Measurements from ENCODE around the gene SPATA6.
"Not testable (repeated sequence)": the region's sequence is repeated elsewhere in the genome, so short reads cannot be mapped to it uniquely, and the experiment has no call there.

SPATA6 gene

GRCh38 chr1:48285525-48285924 is 186.5 kb downstream of the SPATA6 start:
- no peak overlapping the region for H3K4me3 ChIP-seq (ENCODE audit: control insufficient read depth, low read depth, low read length)
- no peak for DNase-seq (ENCODE audit: low read depth)
- TF ChIP-seq CTCF (conservative IDR thresholded peaks at IDR 0.05; ENCODE audit: control insufficient read depth, insufficient read depth, low read depth, low read length), result no peak

GRCh38 chr1:48284696-48285420 is 187.1 kb downstream of the SPATA6 start:
- not testable (repeated sequence) for DNase-seq (ENCODE audit: low read depth)

GRCh38 chr1:48282329-48282728 is 189.7 kb downstream of the SPATA6 start:
- not testable (repeated sequence) for H3K4me3 ChIP-seq (ENCODE audit: control insufficient read depth, low read depth, low read length); DNase-seq (ENCODE audit: low read depth)

More at GRCh38 chr1:48284696-48285420, 187.1 kb downstream of the SPATA6 start:
- not testable (repeated sequence) for H3K4me3 ChIP-seq (ENCODE audit: control insufficient read depth, low read depth, low read length)

GRCh38 chr1:48277437-48277836 is 194.6 kb downstream of the SPATA6 start:
- not testable (repeated sequence) for H3K4me3 ChIP-seq (ENCODE audit: control insufficient read depth, low read depth, low read length); DNase-seq (ENCODE audit: low read depth)

- DNase-seq (ENCODE audit: low read depth), result no peak
- TF ChIP-seq CTCF (conservative IDR thresholded peaks at IDR 0.05; ENCODE audit: control insufficient read depth, insufficient read depth, low read depth, low read length), result no peak
- H3K4me3 ChIP-seq (ENCODE audit: control insufficient read depth, low read depth, low read length), result no peak overlapping the region
Observed at GRCh38 chr1:48266576-48266975, 205.4 kb downstream of the SPATA6 start.

GRCh38 chr1:48263041-48263440 is 209.0 kb downstream of the SPATA6 start:
- no peak for DNase-seq (ENCODE audit: low read depth)
- H3K4me3 ChIP-seq (ENCODE audit: control insufficient read depth, low read depth, low read length), result no peak overlapping the region
- no peak for TF ChIP-seq CTCF (conservative IDR thresholded peaks at IDR 0.05; ENCODE audit: control insufficient read depth, insufficient read depth, low read depth, low read length)

GRCh38 chr1:48261881-48262400 is 210.1 kb downstream of the SPATA6 start:
- H3K4me3 ChIP-seq (ENCODE audit: control insufficient read depth, low read depth, low read length), result no peak overlapping the region
- no peak for TF ChIP-seq CTCF (conservative IDR thresholded peaks at IDR 0.05; ENCODE audit: control insufficient read depth, insufficient read depth, low read depth, low read length)
- DNase-seq (ENCODE audit: low read depth), result no peak

GRCh38 chr1:48258106-48258505 is 213.9 kb downstream of the SPATA6 start:
- DNase-seq (ENCODE audit: low read depth), result no peak
- TF ChIP-seq CTCF (conservative IDR thresholded peaks at IDR 0.05; ENCODE audit: control insufficient read depth, insufficient read depth, low read depth, low read length), result no peak

More at GRCh38 chr1:48258106-48258505, 213.9 kb downstream of the SPATA6 start:
- H3K4me3 ChIP-seq (ENCODE audit: control insufficient read depth, low read depth, low read length), result no peak overlapping the region
